SK-N-SH (cell line): Measurements from ENCODE around the gene SPTAN1. TPM values are rescaled to one million over a fixed set of nuclear protein-coding genes. Genes with fewer than 3 reads are reported as not detected.

Source experiments
- CTCF ChIA-PET: fragments of 300-600, 350-600 bp; formaldehyde crosslinking; extraction: SDS; loops from one replicate; lab custom pipeline; 2021; lab: Yijun Ruan, JAX
- POLR2A ChIA-PET: fragments of 350-600 bp; sonication (Branson Sonifier 250); formaldehyde crosslinking; extraction: SDS; loops from one replicate; lab custom pipeline; 2020; ENCODE audit warnings: antibody characterized with exemption, inconsistent platforms; lab: Yijun Ruan, JAX
- DNase-seq: peaks from one replicate; pipeline ENCODE4 v3.0.0; 2012
- H2AFZ ChIP-seq: fragments of 200-600 bp; sonication (generic); 2 replicates; pipeline ENCODE4 v1.8.1; 2016; ENCODE audit warnings: antibody characterized with exemption, mild to moderate bottlenecking, low read depth
- H3F3A ChIP-seq: fragments of 200-600 bp; sonication (generic); replicated peaks from 2 replicates; pipeline ENCODE3; 2016; ENCODE audit warnings: antibody characterized with exemption, mild to moderate bottlenecking; ENCODE audit not compliant: insufficient read depth
- H3K27ac ChIP-seq, 2 experiments: fragments of 200-500 bp in 1 of 2; fragments of 200-600 bp in 1 of 2; sonication (Bioruptor generic) in 1 of 2; sonication (generic), shearing (Covaris generic) in 1 of 2; 2 replicates each; pipeline versions ENCODE4 v1.5.1 to v1.6.1; 2014 to 2016; ENCODE audit warnings: low read depth in 2 of 2, inconsistent platforms in 1 of 2, low read length in 1 of 2, mild to moderate bottlenecking in 1 of 2, mixed read lengths in 1 of 2
- H3K27me3 ChIP-seq: fragments of 200-600 bp; sonication (generic), shearing (Covaris generic); 2 replicates; pipeline ENCODE4 v1.6.1; 2016; ENCODE audit warnings: mixed run types; ENCODE audit not compliant: insufficient read depth
- H3K36me3 ChIP-seq, 2 experiments: fragments of 200-500 bp in 1 of 2; fragments of 200-600 bp in 1 of 2; sonication (Bioruptor generic) in 1 of 2; sonication (generic) in 1 of 2; replicated peaks in 1 of 2; 2 replicates each; pipeline versions ENCODE3 to v1.5.1; 2014 to 2016; ENCODE audit warnings: low read length in 1 of 2, mild to moderate bottlenecking in 1 of 2; ENCODE audit not compliant: insufficient read depth in 2 of 2, control insufficient read depth in 1 of 2
- H3K4me1 ChIP-seq, 2 experiments: fragments of 200-500 bp in 1 of 2; fragments of 200-600 bp in 1 of 2; sonication (Bioruptor generic) in 1 of 2; sonication (generic), shearing (Covaris generic) in 1 of 2; 2 replicates each; pipeline versions ENCODE4 v1.5.1 to v1.6.1; 2014 to 2016; ENCODE audit warnings: low read depth in 1 of 2, low read length in 1 of 2, mixed run types in 1 of 2; ENCODE audit not compliant: insufficient read depth in 2 of 2, control insufficient read depth in 1 of 2
- H3K4me2 ChIP-seq: fragments of 200-600 bp; sonication (generic), shearing (Covaris generic); 2 replicates; pipeline ENCODE4 v1.6.1; 2017; ENCODE audit warnings: mixed run types
- H3K4me3 ChIP-seq, 2 experiments: fragments of 200-500 bp in 1 of 2; fragments of 200-600 bp in 1 of 2; sonication (Bioruptor generic) in 1 of 2; sonication (generic), shearing (Covaris generic) in 1 of 2; 2 replicates each; pipeline versions ENCODE4 v1.5.1 to v1.8.1; 2014 to 2016; ENCODE audit warnings: low read depth in 2 of 2, inconsistent platforms in 1 of 2, low read length in 1 of 2, mild to moderate bottlenecking in 1 of 2, mixed read lengths in 1 of 2, moderate library complexity in 1 of 2
- H3K79me2 ChIP-seq: fragments of 200-600 bp; sonication (generic); 2 replicates; pipeline ENCODE4 v1.8.1; 2017; ENCODE audit warnings: mild to moderate bottlenecking; ENCODE audit not compliant: insufficient read depth
- H3K9ac ChIP-seq: fragments of 200-600 bp; sonication (generic); 2 replicates; pipeline ENCODE4 v1.6.1; 2017; ENCODE audit warnings: mixed run types
- H3K9me2 ChIP-seq: fragments of 200-600 bp; sonication (generic); 2 replicates; pipeline ENCODE4 v1.6.1; 2017; ENCODE audit warnings: mixed run types
- H3K9me3 ChIP-seq: fragments of 200-600 bp; sonication (generic); 2 replicates; pipeline ENCODE4 v1.6.1; 2017; ENCODE audit warnings: mixed run types, mild to moderate bottlenecking, moderate library complexity
- H4K20me1 ChIP-seq: fragments of 200-600 bp; sonication (generic); 2 replicates; pipeline ENCODE4 v1.6.1; 2017; ENCODE audit warnings: mild to moderate bottlenecking, mixed run types; ENCODE audit not compliant: insufficient read depth
- CHD2 ChIP-seq: fragments of 150-350 bp; IDR thresholded peaks from 2 replicates; pipeline ENCODE4 v1.6.1; 2018; ENCODE audit warnings: low read length; ENCODE audit not compliant: partially characterized antibody
- CTCF ChIP-seq: fragments of 200-600 bp; sonication (generic); IDR thresholded peaks from 2 replicates; pipeline ENCODE4 v1.6.1; 2017; ENCODE audit warnings: antibody characterized with exemption, mild to moderate bottlenecking, moderate library complexity
- FOSL2 ChIP-seq: IDR thresholded peaks from 2 replicates; pipeline ENCODE4 v1.4.0; 2012; ENCODE audit warnings: low read depth, mild to moderate bottlenecking, moderate library complexity, borderline replicate concordance
- FOXJ3 ChIP-seq: sonication (generic); formaldehyde crosslinking; IDR thresholded peaks from 2 replicates; pipeline ENCODE4 v1.5.1; 2020; ENCODE audit warnings: mild to moderate bottlenecking, missing genetic modification reagents
- GATA2 ChIP-seq: sonication (generic); formaldehyde crosslinking; IDR thresholded peaks from 2 replicates; pipeline ENCODE4 v1.5.0; 2020; ENCODE audit warnings: mild to moderate bottlenecking, missing genetic modification reagents
- IRF3 ChIP-seq: fragments of 150-350 bp; IDR thresholded peaks from 2 replicates; pipeline ENCODE4 v1.6.1; 2016; ENCODE audit warnings: mild to moderate bottlenecking, low read depth, low read length
- MXI1 ChIP-seq: IDR thresholded peaks from 2 replicates; pipeline ENCODE4 v1.6.1; 2012; ENCODE audit warnings: mild to moderate bottlenecking, low read depth, low read length, improper control_type of control experiment
- POLR2AphosphoS5 ChIP-seq: IDR thresholded peaks from 2 replicates; pipeline ENCODE4 v1.6.1; 2012; ENCODE audit warnings: low read depth, low read length
- RCOR1 ChIP-seq: fragments of 150-350 bp; IDR thresholded peaks from 2 replicates; pipeline ENCODE4 v1.6.1; 2017; ENCODE audit warnings: antibody characterized with exemption, low read length
- REST ChIP-seq: IDR thresholded peaks from 2 replicates; pipeline ENCODE4 v1.6.1; 2012; ENCODE audit warnings: mild to moderate bottlenecking, low read depth, low read length, moderate library complexity
- TEAD4 ChIP-seq: IDR thresholded peaks from 2 replicates; pipeline ENCODE4 v1.4.0; 2012; ENCODE audit warnings: mild to moderate bottlenecking, borderline replicate concordance; ENCODE audit not compliant: insufficient read depth
- WGBS: methylation state at CpG from one replicate; pipeline ENCODE4 v1.1.6; 2017; ENCODE audit warnings: low lambda C conversion rate; 5-methylcytosine and 5-hydroxymethylcytosine counted together
- polyA plus RNA-seq, 3 experiments: library from polyadenylated mRNA; depleted of rRNA; stranded (reverse); fragments of >200 nt; gene quantifications; 2 replicates each; pipeline ENCODE4 v1.2.3, GENCODE V29; 2012
- TF ChIP-seq, protein P1 (sequence below): IDR thresholded peaks from 2 replicates; pipeline ENCODE4; 2012
- TF ChIP-seq, protein P2 (sequence below): IDR thresholded peaks from 2 replicates; pipeline ENCODE4 v1.4.0; 2012; ENCODE audit warnings: low read depth, borderline replicate concordance

SPTAN1 gene
- polyA plus RNA-seq, 1 of the 3 experiments (the other 2 are of a cell fraction), result 177 TPM

DNA sequence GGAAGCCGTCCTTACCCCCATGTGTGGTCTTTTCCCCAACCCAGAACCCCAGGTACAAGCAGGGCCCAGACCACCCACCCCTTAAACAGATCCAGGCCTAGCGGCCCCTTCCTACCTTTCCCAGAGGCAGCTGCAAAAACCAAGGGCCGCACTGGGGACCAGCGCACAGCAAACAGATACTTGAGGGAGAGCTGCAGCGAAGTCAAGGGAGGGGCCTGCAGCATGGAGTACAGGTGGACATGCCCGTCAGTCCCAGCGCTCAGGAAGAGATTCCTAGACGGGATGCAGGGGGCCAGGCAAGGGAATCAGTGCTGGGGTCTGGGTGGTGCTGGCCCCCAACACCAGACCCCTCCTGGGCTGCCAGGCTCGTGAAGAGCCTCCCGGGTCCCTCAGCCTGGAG lies 81.7 kb downstream of the SPTAN1 start:
- Histone ChIP-seq H3K27ac (peak overlapping the region; percentile 2 to 81; a peak in 1 of 4 replicates), H3K9me3 (no peaks in the 10 kb centered on the region), H3K9ac (no peak overlapping the region), H2AFZ (no peak overlapping the region), H3K4me1 (peaks cover 14 to 24% of the 10 kb centered on the region in 2 experiments; a peak in 3 of 4 replicates), H3K79me2 (peaks cover 8% of the 10 kb centered on the region; the same call in 1 of the 2 replicates), H3K27me3 (no peaks in the 10 kb centered on the region), H3F3A (peaks cover 38% of the 10 kb centered on the region), H3K4me2 (no peak overlapping the region), H3K9me2 (no peaks in the 10 kb centered on the region), H4K20me1 (no peaks in the 10 kb centered on the region), H3K36me3 (peaks cover 21 to 46% of the 10 kb centered on the region in 2 experiments), H3K4me3 (no peak overlapping the region)
- DNase-seq, result peak; percentile 30
- POLR2A ChIA-PET, result no interaction called here
- CTCF ChIA-PET, result interaction anchor here (2.2 kb wide), 1 partner anchor 196 kb away, joined by 7 read pairs; no protein-coding TSS in a partner anchor
- 97% methylated on average over 9 of the region's 10 CpGs for WGBS
- TF ChIP-seq TEAD4 (no peak), CHD2 (no peak), POLR2AphosphoS5 (no peak), RCOR1 (no peak), FOSL2 (no peak), CTCF (no peak), MXI1 (no peak), GATA2 (no peak), IRF3 (no peak), REST (no peak), FOXJ3 (CRISPR knock-in tag) (no peak)
- TF ChIP-seq, protein P1, sequence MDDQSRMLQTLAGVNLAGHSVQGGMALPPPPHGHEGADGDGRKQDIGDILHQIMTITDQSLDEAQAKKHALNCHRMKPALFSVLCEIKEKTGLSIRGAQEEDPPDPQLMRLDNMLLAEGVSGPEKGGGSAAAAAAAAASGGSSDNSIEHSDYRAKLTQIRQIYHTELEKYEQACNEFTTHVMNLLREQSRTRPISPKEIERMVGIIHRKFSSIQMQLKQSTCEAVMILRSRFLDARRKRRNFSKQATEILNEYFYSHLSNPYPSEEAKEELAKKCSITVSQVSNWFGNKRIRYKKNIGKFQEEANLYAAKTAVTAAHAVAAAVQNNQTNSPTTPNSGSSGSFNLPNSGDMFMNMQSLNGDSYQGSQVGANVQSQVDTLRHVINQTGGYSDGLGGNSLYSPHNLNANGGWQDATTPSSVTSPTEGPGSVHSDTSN, result no peak
- TF ChIP-seq, protein P2, sequence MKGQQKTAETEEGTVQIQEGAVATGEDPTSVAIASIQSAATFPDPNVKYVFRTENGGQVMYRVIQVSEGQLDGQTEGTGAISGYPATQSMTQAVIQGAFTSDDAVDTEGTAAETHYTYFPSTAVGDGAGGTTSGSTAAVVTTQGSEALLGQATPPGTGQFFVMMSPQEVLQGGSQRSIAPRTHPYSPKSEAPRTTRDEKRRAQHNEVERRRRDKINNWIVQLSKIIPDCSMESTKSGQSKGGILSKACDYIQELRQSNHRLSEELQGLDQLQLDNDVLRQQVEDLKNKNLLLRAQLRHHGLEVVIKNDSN, result no peak
